HG03103 (cell line): Measurements from ENCODE around the gene ADAMTS17.

Experiments
- ATAC-seq: cut with Tn5 transposase; IDR thresholded peaks from one replicate; pipeline ENCODE4 v1.9.1; 2021; ENCODE audit warnings: low read depth; ENCODE audit not compliant: unreplicated experiment

Gene ADAMTS17

DNA sequence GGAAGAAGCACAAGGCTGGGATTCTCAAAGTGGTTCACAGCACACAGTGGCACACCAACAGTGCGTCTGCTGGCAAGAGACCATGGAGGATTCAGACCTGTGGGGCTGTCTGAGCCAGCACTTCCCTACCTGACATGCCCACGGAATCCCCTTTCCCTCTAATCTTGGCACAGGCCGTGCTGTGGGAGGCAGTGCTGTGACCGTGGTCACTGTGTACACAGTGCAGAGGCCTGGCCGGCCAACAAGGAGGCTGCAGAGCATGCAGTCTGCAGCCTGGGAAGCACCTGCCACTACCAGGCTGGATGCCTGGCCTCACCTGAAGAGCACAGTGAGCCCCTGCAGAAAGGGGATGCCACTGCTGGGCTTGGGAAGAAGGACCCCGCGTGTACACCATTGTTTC lies 307.6 kb downstream of the ADAMTS17 start:
- no peak for ATAC-seq

DNA sequence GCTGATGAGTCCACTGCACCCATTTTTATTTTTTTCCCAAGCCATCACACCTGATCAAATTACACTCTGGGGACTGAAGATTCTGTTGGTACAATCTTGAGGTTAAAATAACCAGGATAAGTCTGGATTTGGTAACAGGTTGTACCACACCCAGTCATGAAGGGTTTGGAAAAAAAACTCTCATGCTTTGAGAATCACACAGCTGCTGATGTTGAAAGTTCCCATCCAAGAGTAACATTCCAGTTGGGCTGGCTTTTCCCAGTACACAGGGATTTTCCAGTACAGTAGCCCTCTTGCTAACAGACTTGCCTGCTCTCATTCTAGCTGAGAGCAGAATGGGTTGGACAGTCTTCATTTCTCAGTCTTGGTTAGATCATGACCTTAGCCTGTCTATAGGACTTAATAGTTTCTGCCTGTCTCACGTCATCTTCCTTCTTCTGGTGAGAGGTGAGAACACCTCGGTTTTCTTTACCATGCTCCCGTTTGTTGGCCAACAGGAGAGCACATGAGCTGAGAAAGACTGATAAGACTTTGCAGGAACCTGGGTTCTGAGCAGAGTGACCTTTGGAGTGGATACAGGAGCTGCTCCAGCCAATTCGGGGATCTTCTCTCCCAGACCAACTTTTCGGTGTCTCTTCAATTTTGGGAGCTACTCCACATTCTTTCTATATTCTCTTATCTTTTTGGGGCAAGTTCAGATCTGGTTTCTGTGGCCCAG lies 308.5 kb downstream of the ADAMTS17 start:
- ATAC-seq = no peak

DNA sequence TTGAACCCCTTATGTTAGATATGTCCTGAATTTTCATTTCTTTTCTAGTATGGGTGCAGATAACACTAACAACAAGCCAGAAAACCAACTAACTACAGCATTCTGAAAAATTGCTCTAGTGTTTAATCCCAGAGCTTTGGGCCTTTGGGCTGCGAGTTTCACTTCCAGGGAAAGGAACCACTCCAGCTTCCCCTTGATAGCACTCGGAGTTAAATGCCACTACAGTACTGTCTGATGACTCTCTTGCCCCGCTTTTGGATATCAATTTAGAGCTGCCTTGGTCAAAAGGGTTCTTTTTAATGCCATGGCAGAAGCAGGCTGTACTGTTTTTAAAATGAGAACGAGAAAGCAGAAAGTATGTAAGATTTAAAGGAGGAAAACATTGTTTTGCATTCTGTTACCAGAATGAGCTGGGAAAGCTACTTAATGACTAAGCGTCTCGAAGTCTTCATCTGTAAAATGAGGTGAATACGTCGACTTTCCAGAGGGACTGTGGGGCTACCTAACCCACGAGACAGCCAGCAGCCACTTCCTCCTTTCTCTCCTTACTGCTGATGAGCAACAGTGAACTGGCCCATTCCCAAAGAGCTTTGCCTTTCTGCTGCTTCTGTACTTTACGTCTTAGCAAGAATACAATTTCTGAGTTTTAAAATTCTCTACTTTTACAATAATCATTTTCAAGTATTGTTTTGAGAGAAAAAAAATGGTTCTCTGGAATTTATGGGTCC lies 309.3 kb downstream of the ADAMTS17 start:
- ATAC-seq = no peak

DNA sequence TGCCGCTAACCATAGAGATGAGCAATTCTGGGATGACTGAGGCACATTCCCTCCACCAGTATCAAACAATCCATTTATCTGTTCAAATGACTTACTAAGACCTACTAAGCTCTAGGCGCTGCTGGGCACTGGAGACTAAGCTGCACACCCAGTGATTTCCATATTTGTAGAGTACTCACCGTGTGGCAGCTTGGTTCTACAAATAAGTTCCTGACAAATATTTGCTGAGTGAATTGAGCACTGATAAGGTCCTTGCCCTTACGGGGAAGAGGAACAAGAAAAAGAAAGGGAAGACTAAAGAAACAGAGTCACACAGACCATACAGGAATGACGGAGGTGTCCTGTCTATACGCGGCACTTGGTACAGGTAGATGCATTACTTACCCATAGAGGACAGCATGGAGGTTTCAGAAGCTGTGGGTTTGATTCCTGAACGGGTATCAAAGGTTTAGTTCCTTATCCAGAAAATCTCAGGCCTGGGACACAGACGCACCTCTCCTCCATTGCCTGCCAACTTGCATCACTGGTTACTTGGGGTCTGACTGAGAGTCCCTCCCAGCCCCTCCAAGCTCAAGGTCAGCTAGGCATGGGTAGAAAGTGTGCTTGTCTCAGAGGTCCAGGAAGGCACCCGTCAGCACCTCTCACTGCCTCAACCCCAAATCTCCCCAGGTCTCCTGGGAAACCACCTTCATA lies 310.0 kb downstream of the ADAMTS17 start:
- no peak for ATAC-seq

DNA sequence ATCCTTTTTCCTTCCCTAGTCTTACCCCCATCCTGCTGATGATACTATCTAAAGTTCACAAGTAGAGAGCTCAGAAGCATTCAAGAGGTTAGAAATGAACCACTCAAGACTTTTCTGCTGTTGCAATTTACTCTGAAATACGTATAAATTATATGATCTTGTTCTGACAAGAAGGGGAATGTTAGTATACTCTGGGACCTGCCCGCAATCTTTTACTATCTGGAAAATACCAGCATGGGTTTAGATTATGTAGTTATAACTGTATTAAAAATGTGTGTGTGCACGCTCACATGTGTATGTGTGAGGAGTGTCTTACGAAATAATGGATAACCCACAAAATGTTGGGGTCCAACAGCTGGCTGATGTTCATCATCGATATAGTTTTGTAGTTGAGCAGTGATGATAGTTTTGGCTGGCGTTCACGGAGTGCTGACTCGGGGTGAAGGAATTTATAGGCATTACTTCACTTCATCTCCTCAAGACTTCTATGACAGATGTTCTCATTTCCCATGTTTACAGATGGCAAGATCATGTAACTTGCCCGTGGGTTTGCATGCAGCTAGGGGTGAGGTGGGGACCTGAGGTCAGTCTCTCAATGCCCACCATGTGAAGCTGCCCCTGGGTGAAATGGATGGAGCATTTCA lies 311.1 kb downstream of the ADAMTS17 start:
- no peak for ATAC-seq

DNA sequence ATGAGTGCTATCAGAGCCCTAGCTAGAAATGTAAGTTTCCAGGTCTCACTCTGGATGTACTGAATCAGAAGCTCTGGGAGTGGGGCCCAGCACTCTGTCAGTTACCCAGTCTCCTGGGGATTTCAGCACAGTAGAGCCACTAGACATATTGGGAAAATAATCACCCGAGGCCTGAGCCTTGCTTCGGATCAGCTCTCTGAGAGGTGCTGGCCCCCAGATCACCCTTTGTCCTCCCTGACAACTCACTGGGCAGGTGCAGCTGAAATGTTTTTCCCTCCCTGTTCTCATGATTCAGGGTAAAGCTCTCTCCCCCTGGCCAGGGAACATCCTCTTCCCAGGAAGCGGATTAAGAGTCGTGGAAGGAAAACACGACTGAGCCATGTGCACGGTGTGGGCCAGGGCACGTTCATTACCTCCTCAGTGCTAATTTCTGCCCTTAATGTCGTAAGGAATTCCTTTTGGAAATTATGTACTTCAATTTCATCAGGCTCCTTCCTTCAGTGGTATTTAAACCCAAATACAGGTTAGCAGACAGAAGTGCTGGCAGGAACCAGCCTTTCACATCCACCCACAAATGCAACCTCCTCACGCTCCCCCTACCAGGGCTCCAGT lies 311.8 kb downstream of the ADAMTS17 start:
- no peak for ATAC-seq

DNA sequence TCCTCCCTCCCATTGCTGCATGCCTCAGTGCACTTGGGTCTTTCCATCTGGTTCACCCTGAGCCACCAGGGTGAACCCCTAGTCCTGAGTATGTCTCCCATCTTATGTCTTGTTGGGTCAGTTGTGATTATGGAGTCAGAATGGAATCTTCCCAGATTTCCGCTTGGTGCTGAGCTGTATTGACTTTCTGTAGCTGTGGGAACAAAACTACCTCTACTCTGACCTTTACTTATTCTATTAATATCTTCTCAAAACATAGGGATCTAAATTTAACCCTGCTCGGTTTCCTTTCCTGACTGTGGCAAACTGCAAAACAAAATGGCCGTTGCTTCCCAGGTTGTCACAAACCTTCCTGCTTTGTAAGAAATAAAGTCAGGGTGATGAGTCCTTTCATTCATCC lies 312.7 kb downstream of the ADAMTS17 start:
- no peak for ATAC-seq

DNA sequence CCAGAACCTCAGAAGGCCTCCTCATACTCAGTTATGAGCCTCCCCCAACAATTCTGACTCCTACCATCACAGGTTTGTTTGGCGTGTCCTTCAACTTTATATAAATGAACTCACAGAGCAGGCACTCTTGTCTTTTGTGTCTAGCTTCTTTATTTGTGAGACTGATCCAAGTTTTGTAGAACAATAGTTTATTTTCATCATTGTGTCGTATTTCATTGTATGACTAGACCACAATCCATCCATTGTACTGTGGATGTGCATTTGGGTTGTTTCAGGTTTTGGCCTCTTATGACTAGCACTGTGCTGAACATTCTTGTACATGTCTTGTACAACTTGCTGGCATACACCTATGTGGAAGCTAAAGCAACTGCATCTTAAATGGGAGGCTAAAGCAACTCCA lies 315.7 kb downstream of the ADAMTS17 start:
- no peak for ATAC-seq

DNA sequence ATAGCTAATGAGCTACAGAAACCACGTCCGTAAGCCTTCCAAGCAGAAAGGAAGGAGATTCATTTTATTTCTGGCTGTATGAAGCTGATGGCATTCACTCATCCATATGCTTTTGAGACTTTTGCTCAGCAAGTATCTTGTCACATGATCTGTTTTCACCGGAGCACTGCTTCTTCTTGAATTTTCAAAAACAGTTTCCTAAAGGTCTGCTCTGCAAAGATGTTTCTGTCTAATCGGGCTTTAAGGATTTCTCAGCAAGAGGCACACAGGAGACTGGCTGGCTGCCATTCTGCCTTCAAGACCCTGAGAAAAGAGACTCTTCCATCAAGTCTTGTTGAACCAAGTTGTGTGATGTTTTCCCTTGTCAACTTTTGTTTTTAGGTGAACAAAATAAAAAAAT lies 319.0 kb downstream of the ADAMTS17 start:
- ATAC-seq = no peak

DNA sequence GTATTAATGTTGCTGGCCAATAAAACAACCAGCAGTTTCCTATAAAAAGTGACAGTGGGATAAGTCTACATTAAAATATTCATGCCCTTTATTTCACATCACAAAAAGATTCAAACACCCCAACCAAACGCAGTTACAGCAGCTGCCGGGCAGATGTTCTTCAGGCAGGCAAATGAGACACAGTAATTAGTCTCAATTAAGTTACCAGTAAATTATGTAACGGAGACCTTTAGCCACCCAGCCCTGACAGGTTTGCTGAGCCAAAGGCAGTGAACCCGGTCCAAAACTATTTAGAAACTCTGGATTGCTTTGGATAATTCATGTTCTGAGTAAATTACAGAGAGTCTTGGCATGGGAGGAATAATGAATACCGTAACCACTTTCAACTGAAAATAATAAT lies 319.4 kb downstream of the ADAMTS17 start:
- no peak for ATAC-seq

DNA sequence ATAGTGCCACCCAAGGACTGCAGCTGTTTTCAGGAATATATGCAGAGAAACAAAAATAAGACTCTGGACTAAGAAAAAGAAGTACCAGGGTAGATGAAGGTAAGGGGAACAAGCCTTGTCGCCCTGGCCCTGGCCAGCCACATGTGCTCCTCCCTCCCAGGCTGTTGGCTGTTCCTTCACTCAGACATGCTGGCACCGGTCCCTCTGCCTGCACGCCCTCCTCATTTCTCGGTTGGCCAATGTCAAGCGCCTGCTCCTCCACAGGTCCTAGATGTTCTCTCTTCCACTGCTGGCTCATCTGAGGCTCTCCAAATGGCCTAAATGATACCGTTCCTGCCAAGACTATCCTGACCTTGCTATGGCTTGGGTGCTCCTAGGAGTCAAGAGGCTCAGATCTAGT lies 320.1 kb downstream of the ADAMTS17 start:
- ATAC-seq = no peak

DNA sequence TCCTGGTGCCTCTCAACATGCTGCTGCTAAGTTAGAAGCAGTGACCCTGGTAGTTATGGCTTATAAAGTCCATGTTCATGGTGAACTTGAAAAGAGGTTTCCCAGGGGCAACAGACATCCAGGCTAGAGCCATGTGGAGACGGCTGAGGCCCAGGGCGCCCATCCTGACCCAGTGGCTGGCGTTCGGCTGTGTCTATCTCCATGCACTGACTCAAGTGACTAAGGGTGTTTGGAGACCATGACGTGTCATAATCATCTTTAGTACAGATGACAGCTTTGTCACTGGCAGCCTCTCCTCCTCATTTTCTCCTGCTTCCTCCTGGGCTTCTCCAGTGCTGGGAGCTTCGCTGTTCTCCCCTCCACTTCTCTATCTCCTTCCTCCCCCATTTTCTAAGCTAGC lies 321.2 kb downstream of the ADAMTS17 start:
- no peak for ATAC-seq

DNA sequence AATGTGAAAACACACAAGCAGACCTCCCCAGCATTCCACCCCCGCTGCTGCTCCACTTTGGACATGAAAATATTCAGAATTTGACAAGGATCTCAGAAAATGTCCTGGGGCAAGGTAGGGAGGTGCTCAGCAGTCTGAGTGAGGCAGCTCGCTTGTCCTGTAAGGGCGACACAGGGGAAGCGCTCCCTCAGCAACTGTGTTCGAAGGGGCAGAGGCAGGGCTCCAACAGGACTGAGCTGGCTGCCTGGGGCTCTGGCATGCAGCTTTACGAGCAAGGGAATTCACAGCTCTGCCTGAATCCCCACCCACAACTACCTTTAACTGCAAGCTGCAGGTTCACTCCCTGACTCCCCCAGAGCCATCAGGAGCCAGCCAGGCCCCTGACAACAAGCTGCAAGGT lies 321.6 kb downstream of the ADAMTS17 start:
- no peak for ATAC-seq

DNA sequence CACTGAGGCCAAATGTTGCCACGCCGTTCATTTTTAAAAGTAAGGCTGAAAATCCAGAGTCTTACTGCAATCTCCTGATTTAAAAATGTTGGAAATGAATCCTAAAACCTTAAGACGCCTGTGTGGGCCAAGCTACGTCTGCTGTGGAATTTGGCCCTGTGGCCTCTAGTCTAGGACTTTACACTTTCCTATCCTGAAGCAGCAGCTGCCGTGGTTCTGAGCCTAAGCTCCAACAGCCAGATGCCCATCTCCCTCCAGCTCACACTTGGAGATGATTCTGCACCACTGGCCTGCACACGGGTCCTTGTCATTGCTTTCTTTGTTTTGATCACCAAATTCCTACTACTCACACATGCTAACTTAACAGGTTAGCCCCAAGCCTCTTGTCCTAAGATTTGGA lies 322.2 kb downstream of the ADAMTS17 start:
- ATAC-seq = no peak

DNA sequence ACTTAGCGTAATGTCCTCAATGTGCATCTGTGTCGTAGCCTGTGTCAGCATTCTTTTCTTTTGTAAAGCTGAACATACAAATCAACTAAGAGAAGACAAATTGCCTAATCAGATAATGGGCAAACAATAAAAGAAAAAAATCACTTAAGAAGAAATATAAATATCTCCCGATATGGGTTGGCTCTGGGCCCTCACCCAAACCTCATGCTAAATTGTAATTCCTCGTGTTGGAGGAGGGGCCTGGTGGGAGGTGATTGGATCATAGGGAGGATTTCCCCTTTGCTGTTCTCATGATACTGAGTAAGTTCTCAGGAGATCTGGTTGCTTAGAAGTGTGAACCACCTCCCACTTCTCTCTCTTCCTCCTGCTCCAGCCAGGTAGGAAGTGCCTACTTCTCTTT lies 323.6 kb downstream of the ADAMTS17 start:
- no peak for ATAC-seq

DNA sequence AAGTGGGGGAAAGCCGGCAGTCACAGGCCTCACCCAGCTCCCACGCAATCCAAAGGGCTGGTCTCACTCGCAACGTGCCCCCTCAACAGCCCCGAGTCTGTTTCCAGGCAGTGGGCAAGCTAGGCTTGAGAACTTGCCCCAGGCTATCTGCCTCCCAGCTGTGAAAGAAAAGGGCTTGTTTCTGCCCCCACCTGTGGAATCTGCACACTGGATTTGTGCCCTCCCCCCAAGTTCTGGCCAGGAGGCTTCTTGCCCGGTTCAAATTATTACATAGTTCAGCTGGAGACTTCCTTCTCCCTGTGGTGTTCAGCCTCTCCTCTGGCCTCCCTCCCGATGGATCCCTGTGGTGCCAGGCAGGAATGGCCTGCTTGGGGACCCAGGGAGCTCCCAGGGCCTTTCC lies 324.6 kb downstream of the ADAMTS17 start:
- ATAC-seq = no peak

DNA sequence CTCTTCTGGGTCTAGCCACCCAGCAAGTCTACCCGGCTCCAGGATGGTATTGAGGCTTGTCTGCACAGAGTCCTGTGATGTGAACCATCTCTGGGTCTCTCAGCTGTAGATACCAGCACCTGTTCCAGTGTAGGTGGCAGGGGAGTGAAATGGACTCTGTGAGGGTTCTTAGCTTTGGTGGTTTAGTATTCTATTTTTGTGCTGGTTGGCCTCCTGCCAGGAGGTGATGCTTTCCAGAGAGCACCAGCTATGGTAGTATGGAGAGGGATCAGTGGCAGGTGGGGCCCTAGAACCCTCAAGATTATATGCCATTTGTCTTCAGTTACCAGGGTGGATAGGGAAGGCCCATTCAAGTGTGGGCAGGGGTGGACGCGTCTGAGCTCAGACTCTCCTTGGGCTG lies 325.1 kb downstream of the ADAMTS17 start:
- no peak for ATAC-seq

DNA sequence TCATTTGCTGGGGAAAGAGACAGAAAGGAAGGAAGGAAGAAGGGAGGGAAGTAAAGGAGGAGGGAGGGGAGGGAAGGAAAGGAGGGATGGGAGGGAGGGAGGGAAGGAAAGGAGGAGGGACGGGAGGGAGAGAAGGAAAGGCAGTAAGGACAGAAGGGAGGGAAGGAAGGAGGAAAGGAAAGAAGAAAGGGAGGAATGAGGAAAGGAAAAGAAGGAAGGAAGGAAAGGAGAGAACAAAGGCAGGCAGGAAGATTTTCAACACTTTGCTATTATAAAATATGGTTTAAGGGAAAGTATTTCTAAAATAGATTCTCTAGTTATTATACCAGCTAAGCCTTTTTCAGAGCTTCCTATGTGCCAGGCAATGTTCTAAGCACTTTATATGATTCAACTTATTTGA lies 330.5 kb downstream of the ADAMTS17 start:
- no peak for ATAC-seq

DNA sequence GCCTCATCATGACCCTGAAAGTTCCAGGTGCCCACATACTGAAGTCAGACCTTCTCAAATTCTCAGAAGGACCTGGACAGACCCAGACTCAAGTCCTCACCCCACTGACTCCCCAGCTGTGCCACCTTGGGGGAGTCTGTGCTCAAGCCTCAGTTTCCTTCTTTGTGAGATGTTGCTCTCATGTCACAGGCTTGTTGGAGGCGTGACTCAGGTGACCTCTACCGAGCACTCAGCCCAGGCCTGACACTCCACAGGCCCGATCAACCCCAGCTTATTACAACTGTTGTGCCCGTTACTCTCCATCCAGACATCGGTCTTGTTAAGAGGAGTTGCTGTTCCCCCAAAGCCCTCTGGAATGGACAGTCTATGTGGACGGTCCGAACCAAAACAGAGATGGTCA lies 332.4 kb downstream of the ADAMTS17 start:
- ATAC-seq = no peak

DNA sequence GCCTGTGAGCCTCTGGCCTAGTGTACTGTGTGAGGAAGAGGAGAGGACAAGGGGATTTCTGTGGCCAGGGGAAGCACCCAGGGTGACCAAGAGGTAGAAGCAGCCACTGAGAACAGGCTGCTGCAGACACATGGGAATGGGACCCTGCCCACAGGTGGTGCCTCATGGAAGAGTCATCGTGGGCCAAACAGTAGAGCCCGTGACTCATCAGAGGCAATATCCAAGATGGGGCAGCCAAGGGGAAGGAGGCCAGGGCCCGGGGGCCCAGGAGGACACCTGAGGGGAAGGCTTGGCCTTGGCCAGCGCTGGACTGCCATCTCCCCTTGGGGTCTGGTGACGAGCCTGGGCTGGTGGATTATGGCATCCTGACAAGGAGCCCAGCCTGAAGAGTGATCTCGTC lies 333.5 kb downstream of the ADAMTS17 start:
- ATAC-seq = no peak

DNA sequence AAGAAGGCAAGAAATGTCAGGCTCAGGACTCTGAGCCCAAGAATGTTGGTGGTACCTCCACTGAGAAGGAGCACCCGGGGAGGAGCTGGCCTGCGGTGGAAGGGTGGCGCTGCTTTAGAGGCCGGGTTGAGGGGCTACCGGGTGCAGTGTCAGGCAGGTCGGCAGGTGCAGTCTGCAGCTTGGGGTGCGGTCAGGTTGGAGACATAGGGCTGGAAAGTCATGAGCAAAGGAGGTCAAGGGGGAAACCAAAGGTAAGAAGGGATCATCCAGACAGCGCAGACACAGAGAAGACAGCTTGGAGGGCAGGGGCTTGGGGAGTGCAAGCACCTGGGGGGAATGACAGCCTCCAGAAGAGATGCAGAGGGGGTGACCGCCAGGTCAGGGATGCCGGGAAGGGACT lies 334.2 kb downstream of the ADAMTS17 start:
- no peak for ATAC-seq
